ENCODE data around the gene RFPL4A.
"Not testable (repeated sequence)": the region's sequence is repeated elsewhere in the genome, so short reads cannot be mapped to it uniquely, and the experiment has no call there.

Gene RFPL4A

DNA sequence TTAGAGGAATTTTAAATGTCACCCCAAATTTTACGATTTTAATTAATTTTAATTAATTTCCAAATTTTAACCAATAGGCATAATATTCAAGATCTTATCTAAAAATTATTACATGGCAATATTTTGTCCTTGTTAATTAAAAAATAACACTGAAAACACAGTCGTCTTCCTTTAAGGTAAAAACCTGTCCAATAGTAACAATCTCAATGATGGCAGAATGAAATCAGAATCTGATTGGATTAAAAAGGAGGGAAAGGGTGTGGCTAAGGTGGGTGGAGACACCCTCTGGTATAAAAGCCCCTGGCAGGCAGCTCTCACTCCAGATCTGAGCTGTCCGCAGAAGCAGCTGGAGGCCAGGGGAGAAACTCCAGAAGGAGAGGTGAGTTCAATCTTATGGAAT lies at the start of gene RFPL4A:
Gene RFPL4A, plus strand, starts transcription at position 301 of the 400 bp plus-strand sequence. CDS start 2,704 bp downstream, outside the sequence.
- not testable (repeated sequence) for DNase-seq (ENCODE audit: low read depth)

DNA sequence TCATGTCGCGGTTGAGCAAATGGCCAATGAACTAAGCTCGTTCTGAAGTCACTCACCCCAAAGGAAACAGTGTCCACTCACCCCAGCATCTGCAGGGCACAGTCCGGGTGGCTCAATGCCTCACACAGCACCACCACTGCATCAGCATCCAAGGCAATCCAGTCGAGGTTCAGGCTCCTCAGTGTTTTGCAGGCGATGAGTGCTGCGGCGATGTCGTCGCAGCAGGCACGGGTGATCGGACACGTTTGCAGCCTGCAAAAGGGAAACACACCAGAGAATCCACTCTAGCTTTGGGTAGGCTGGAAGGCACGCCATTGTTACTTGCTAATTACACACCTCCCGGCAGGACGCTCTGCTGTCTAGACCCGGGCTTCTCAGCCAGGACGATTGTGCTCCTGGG lies 47.2 kb upstream of the RFPL4A start:
- no peak for DNase-seq (ENCODE audit: low read depth)

DNA sequence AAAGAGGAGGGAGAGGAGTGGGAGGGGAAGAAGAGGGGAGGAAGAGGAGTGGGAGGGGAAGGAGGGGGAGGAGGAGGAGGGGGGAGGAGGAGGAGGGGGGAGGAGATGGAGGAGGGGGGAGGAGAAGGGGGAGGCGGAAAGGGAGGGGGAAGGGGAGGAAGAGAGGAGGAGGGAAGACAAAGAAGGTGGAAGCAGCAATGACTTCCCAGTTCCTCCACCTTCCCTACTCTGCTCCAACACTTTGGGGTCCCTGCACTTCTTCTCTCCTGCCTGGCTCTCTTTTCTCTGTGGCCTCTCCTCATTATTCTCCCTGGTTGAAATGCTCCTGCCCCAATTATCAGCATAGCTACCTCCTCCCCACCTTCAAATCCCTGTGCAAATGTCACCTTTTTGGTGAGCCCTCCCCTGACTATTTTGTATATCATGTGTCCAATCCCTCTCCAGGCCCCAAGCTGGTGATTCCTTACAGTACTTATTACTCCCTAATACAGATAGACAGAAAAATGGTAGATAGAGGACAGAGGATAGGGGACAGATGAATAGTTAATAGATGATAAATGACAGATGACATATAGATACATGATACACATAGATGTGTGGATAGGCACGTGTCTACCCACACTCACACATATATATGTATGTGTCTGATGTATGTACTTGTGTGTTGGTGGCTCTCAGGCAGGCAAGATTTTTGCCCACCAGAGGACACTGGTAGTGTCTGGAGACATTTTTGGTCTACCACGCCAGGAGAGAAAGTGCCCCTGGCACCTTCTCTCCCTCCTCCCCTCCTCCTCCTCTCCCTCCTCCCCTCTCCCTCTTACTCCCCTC lies 45.9 kb upstream of the RFPL4A start:
- no peak for DNase-seq (ENCODE audit: low read depth)

DNA sequence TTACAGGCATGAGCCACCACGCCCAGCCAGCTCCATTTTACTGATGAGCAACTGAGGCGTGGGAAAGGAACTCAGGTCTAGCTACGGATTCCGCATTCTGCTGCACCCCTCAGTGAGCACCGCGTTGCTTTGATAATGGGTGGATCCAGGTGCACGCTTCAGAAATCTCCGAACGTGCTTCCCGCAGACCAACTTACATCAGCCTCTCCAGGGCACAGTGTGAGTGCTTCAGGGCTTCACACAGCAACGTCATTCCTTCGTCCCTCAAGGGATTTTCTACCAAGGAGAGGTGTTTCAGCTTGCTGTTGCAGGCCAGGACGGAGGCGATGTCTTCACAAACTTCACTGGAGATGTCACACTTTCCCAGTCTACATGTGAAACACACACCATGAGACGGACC lies 42.4 kb upstream of the RFPL4A start:
- no peak for DNase-seq (ENCODE audit: low read depth)

DNA sequence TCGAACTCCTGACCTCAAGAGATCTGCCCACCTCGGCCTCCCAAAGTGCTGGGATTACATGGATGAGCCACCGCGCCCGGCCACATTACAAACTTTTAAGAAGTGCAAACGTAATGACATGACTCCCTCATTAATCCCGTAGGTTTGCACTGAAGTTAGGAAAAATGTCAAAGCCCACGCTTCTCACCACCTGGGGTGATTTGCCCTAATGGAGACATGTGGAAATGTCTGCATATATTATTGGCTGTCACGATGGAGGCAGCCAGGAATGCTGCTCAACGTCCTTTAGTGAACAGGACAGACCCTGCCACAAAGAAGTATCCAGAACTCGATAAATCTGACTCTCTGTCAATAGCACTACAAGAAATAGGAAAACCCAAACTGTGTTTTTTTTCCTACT lies 41.6 kb upstream of the RFPL4A start:
- DNase-seq (ENCODE audit: low read depth), result no peak

DNA sequence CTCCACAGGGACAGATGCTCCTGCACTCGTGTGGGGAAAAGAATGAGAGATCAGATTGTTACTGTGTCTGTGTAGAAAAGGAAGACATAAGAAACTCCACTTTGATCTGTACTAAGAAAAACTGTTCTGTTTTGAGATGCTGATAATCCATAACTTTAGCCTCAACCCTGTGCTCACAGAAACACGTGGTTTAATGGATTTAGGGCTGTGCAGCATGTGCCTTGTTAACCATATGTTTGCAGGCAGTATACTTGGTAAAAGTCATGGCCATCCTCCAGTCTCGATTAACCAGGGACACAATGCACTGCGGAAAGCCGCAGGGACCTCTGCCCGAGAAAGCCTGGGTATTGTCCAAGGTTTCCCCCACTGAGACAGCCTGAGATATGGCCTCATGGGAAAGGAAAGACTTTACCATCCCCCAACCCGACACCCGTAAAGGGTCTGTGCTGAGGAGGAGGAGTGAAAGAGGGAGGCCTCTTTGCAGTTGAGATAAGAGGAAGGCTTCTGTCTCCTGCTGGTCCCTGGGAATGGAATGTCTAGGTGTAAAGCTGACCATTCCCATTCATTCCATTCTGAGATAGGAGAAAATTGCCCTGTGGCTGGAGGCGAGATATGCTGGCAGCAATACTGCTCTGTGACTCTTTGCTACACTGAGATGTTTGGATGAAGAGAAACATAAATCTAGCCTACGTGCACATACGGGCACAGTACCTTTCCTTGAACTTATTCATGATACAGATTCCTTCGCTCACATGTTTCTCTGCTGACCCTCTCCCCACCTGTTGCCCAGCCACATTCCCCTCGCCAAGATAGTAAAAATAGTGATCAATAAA lies 40.8 kb upstream of the RFPL4A start:
- not testable (repeated sequence) for DNase-seq (ENCODE audit: low read depth)

DNA sequence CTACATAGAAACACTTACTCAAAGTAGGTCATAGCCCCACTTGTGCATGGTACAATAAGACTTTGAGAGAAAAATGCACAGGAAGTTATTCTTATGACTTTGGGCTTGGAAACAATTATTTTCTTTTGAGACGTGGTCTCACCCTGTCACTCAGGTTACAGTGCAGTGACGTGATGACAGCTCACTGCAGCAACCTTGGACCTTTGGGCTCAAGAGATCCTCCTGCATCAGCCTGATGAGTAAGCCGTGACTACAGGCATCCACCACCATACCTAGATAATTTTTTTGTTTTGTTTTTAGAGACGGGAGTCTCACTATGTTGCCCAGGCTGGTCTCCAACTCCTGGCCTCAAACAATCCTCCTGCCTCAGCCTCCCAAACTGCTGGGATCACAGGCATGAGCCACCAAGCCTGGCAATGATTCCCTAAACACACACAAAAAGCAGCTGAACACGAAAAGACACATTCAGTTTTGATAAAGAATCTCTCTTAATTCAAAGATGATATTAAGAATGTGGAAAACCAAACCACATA lies 38.6 kb upstream of the RFPL4A start:
- no peak for DNase-seq (ENCODE audit: low read depth)

DNA sequence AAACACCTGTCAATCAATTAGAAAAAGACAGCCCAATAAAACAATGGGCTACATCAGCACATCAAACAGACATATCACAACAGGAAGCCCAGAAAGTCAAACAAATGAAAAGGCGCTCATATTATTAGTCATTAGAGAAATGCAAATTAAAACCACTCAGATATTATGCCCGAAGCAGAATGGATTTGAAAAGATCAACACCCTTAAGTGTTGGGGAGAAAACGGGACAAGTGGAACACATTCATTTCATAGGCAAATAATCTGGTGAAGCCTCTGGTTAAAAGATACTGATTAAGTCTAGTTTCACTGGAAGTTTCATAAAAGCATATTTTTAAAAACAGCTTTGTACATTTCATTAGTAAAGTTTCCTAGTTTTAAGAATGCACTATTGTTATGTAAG lies 38.1 kb upstream of the RFPL4A start:
- no peak for DNase-seq (ENCODE audit: low read depth)

DNA sequence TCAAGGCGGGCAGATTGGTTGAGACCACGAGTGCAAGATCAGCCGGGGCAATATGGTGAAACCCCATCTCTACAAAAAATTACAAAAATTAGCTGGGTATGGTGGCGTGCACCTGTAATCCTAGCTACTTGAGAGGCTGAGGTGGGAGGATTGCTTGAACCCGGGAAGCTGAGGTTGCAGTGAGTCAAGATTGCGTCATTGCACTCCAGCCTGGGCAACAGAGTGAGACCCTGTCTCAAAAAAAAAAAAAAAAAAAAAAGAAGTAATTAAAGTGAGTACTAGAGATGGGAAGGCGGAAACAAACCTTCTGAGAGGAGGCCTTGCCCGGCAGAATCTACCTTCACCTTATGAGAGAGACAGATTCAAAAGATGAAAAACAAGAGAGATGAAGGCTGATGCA lies 35.4 kb upstream of the RFPL4A start:
- DNase-seq (ENCODE audit: low read depth), result no peak

DNA sequence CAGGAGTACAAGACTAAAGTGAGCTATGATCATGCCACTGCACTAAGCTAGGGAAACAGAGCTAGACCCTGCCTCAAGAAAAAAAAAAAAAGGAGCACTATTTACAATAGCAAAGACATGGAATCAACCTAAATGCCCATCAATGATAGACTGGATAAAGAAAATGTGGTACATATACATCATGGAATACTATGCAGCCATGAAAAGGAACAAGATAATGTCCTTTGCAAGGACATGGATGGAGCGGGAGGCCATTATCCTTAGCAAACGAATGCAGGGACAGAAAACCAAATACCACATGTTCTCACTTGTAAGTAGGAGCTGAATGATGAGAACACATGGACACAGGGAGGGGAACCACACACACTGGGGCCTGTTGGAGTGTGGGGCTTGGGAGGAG lies 28.5 kb upstream of the RFPL4A start:
- DNase-seq (ENCODE audit: low read depth), result not testable (repeated sequence)

DNA sequence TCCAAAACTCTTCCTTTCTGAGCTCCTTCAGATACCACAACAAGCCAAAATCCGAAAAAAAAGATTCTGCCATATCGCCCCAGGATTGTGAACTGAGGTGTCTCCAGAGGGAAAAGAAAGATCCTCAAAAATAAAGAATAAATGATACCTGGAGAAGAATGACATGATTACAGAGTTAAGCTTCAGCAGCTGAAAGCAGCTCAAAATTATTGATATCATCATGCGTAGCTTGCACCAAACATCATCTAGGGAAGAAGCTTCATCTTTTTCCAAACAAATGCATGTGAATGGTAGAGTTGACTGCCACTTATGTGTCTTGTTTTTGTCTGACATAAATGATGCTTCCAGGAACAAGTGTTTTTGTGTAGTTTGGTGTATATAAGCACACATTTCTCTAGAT lies 20.6 kb upstream of the RFPL4A start, which contains the start of gene NLRP9:
Gene NLRP9, minus strand, starts transcription at position 101 of the 400 bp plus-strand sequence. Its CDS starts 28 bp downstream, at position 73.
- no peak for DNase-seq (ENCODE audit: low read depth)

DNA sequence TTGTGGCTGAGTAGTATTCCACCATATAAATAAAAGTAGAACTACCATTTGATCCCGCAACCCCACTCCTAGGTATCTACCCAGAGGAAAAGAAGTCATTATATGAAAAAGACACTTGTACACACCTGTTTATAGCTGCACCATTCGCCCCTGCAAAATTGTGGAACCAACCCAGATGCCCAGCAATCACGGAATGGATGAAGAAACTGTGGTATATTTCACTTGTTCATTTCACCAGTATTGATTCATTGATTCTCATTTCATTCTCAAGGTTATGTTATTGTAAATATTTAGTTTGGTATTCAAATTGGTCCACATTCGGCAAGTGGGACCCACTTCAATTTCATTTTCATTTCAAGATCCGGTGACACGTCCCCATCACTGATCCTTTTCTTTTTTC lies 8.2 kb upstream of the RFPL4A start:
- no peak for DNase-seq (ENCODE audit: low read depth)

DNA sequence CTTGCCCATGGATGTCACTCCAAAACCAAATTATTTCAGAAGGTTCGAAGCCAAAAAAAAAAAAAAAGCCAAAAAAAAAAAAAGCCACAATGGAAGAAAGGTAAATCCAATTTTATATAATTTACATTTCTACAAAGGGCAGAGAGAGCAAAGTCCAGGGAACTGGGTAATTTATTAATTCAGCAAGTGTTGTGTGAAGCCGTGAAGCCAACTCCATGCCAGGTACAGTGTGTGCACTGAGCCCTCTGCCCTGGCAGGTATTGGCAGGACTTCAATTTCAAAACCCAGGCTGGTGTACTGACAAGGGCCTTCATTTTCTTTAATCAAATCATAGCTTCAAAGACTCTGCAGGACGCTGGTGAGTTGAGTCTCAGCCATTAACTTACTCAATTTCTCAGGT lies 5.5 kb upstream of the RFPL4A start:
- no peak for DNase-seq (ENCODE audit: low read depth)

DNA sequence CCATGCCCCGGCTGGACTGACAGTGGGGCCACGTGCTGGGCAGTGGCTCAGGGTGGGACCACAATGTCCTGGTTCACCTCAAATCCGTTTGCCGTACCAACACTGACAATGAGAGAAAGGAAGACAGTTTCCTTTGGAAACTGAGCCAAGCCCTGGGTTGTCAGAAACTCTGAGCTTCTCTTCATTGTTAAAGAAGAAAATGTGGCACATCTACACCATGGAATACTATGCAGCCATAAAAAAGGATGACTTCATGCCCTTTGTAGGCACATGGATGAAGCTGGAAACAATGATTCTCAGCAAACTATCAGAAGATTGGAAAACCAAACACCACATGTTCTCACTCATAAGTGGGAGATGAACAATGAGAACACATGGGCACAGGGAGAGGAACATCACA lies 2.1 kb upstream of the RFPL4A start:
- DNase-seq (ENCODE audit: low read depth), result not testable (repeated sequence)

DNA sequence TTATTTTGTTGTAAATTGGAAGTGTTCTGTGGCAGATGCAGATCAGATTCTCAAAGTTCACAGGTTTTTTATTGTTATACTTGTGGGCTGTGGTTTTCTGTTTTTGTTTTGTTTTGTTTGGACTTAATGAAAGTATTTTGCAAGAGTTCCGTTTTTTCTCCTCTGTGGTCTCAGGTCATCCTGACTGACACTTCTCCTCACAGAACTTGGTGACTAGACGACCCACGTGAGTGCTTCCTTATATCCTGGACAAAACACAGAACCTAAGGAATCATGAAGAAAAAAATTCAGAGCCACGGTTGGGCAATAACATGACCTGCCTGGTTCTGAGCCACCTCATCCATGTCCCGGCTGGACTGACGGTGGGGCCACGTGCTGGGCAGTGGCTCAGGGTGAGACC lies 7.6 kb downstream of the RFPL4A start:
- DNase-seq (ENCODE audit: low read depth), result no peak

DNA sequence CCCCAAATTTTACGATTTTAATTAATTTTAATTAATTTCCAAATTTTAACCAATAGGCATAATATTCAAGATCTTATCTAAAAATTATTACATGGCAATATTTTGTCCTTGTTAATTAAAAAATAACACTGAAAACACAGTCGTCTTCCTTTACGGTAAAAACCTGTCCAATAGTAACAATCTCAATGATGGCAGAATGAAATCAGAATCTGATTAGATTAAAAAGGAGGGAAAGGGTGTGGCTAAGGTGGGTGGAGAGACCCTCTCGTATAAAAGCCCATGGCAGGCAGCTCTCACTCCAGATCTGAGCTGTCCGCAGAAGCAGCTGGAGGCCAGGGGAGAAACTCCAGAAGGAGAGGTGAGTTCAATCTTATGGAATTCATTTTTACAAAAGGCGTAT lies 9.9 kb downstream of the RFPL4A start, which contains the start of gene RFPL4AL1:
Gene RFPL4AL1, plus strand, starts transcription at position 301 of the 400 bp plus-strand sequence. CDS start 2,687 bp downstream, outside the sequence.
- DNase-seq (ENCODE audit: low read depth), result not testable (repeated sequence)

DNA sequence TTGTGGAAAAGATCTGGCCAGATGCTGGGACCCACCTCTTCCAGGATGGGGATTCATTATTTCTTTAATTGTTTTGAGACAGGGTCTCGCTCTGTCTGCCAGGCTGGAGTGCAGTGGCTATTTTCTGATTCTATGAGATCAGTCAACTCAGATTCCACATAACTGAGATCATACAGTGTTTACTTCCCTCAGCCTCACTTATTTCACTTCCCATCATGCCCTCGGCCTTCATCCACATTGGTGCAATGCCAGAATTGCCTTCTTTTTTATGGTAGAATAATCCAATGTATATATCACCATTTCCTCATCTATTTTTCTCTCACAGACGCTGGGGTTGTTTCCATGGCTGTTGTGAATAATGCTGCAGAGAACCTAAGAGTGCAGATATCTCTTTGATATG lies 10.7 kb downstream of the RFPL4A start:
- DNase-seq (ENCODE audit: low read depth), result not testable (repeated sequence)

DNA sequence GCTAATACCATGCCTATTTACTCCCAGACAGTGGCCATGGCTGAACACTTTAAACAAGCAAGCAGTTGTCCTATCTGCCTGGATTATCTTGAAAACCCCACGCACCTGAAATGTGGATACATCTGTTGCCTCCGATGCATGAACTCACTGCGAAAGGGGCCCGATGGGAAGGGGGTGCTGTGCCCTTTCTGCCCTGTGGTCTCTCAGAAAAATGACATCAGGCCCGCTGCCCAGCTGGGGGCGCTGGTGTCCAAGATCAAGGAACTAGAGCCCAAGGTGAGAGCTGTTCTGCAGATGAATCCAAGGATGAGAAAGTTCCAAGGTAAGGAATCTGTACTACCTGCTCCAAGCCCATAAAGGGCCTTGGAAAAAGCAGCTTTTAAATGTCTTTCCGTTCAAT lies 18.6 kb downstream of the RFPL4A start:
- DNase-seq (ENCODE audit: low read depth), result no peak

DNA sequence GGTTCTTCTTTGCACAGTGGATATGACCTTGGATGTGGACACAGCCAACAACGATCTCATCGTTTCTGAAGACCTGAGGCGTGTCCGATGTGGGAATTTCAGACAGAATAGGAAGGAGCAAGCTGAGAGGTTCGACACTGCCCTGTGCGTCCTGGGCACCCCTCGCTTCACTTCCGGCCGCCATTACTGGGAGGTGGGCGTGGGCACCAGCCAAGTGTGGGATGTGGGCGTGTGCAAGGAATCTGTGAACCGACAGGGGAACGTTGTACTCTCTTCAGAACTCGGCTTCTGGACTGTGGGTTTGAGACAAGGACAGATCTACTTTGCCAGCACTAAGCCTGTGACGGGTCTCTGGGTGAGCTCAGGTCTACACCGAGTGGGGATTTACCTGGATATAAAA lies 19.4 kb downstream of the RFPL4A start:
- no peak for DNase-seq (ENCODE audit: low read depth)

DNA sequence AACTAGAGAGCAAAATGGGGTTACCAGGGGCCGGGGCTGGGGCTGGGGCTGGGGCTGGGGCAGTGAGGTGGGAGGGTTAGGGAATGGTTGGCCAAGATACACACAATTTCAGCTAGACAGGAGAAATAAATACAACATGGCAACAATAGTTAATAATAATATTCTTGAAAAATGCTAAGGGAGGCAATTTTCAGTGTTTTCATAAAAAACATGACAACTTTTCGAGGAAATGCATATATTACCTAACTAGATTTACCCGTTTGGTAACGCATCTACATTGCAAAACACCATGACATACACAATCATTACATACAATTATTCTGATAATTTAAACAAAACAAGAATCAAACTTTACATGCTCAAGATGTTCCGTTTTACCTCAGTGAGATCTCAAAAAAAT lies 22.2 kb downstream of the RFPL4A start:
- no peak for DNase-seq (ENCODE audit: low read depth)

DNA sequence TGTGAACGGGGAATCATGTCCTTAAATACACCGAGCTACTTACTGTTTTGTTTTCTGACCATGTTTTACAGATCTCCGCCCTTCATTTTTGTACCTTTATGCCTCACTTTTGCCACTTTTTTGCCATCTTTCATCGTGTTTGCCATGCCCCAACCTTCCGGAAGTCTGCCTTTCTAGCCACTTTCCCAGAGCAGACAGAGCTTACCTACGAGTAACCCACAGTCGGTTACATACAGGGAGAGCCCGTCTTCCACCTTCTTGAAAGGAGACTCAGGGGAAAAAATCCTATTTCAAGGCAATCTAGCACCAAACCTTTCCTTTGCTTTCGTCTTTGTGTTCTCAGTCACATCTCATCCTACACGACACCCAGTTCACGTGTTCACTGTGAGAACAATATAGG lies 36.1 kb downstream of the RFPL4A start:
- DNase-seq (ENCODE audit: low read depth), result no peak

DNA sequence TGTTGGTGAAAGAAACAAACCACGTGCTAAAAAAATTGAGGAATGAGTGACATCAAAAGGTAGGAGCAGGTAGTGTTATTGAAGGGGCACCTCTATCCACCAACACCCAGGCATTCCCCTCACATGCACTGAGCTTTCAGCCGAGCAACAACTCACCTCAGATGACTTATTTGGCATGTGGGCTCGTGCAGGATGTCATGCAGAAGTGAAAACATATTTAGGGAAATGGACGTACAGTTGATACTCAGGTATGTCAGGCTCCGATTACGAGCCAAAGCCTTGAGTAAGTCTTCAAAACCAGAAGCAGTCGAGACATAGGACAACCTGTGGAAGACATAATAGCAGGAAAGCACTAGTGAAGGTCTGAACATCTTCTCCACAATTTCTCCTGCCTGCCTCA lies 42.5 kb downstream of the RFPL4A start:
- DNase-seq (ENCODE audit: low read depth), result no peak

DNA sequence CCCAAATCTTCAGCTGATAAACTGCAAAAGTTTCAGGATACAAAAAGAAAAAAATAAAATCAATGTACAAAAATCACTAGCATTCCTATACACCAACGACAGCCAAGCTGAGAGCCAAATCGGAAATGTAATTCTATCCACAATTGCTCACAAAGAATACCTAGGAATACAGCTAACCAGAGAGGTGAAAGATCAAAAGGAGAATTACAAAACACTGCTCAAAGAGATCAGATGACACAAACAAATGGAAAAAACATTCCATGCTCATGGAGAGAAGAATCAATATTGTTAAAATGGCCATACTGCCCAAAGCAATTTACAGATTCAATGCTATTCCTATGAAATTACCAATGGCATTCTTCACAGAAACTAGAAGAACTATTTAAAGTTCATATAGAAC lies 43.4 kb downstream of the RFPL4A start:
- no peak for DNase-seq (ENCODE audit: low read depth)
